ENCODE results near the gene ELF4.

The ELF4 gene

GRCh38 chrX:130083656-130084382, 26.5 kb downstream of the ELF4 start:
- DNase-seq (ENCODE audit: low read depth): no peak

GRCh38 chrX:130083107-130083490, 27.2 kb downstream of the ELF4 start:
- no peak for DNase-seq (ENCODE audit: low read depth)

GRCh38 chrX:130082244-130083106, 27.8 kb downstream of the ELF4 start:
- DNase-seq (ENCODE audit: low read depth): no peak

GRCh38 chrX:130081421-130082045, 28.8 kb downstream of the ELF4 start:
- DNase-seq (ENCODE audit: low read depth): no peak

GRCh38 chrX:130080791-130081367, 29.4 kb downstream of the ELF4 start:
- no peak for DNase-seq (ENCODE audit: low read depth)

GRCh38 chrX:130079824-130080406, 30.4 kb downstream of the ELF4 start:
- peak; percentile 73 for DNase-seq (ENCODE audit: low read depth)

GRCh38 chrX:130075777-130076176, 34.5 kb downstream of the ELF4 start:
- DNase-seq (ENCODE audit: low read depth): no peak

- DNase-seq (ENCODE audit: low read depth): no peak
These were observed 38.0 kb downstream of the ELF4 start for GRCh38 chrX:130072345-130072740.

- no peak for DNase-seq (ENCODE audit: low read depth)
These were observed 38.5 kb downstream of the ELF4 start for GRCh38 chrX:130071611-130072344.

GRCh38 chrX:130066975-130067615, 43.2 kb downstream of the ELF4 start:
- DNase-seq (ENCODE audit: low read depth): no peak

GRCh38 chrX:130060122-130061069, 49.9 kb downstream of the ELF4 start:
- DNase-seq (ENCODE audit: low read depth): peak; percentile 28

- DNase-seq (ENCODE audit: low read depth): no peak
These were observed 51.6 kb downstream of the ELF4 start for GRCh38 chrX:130058652-130059051.

GRCh38 chrX:130057209-130057608, 53.1 kb downstream of the ELF4 start:
- DNase-seq (ENCODE audit: low read depth): peak; percentile 16

- DNase-seq (ENCODE audit: low read depth): peak; percentile 8
These were observed 54.4 kb downstream of the ELF4 start for GRCh38 chrX:130055899-130056298.

GRCh38 chrX:130055103-130055502, 55.2 kb downstream of the ELF4 start:
- peak; percentile 32 for DNase-seq (ENCODE audit: low read depth)

GRCh38 chrX:130053236-130053635, 57.1 kb downstream of the ELF4 start:
- DNase-seq (ENCODE audit: low read depth): no peak

- no peak for DNase-seq (ENCODE audit: low read depth)
These were observed 59.0 kb downstream of the ELF4 start for GRCh38 chrX:130051176-130051845.

- no peak for DNase-seq (ENCODE audit: low read depth)
These were observed 60.5 kb downstream of the ELF4 start for GRCh38 chrX:130049821-130050220.

- no peak for DNase-seq (ENCODE audit: low read depth)
These were observed 61.5 kb downstream of the ELF4 start for GRCh38 chrX:130048686-130049222.
